HG02678 (cell line): ENCODE measurements around the gene UBE3D.

Source experiments
- ATAC-seq: cut with Tn5 transposase; IDR thresholded peaks from one replicate; pipeline ENCODE4 v1.9.1; 2021; ENCODE audit warnings: mild to moderate bottlenecking, moderate library complexity; ENCODE audit not compliant: unreplicated experiment

UBE3D gene

DNA sequence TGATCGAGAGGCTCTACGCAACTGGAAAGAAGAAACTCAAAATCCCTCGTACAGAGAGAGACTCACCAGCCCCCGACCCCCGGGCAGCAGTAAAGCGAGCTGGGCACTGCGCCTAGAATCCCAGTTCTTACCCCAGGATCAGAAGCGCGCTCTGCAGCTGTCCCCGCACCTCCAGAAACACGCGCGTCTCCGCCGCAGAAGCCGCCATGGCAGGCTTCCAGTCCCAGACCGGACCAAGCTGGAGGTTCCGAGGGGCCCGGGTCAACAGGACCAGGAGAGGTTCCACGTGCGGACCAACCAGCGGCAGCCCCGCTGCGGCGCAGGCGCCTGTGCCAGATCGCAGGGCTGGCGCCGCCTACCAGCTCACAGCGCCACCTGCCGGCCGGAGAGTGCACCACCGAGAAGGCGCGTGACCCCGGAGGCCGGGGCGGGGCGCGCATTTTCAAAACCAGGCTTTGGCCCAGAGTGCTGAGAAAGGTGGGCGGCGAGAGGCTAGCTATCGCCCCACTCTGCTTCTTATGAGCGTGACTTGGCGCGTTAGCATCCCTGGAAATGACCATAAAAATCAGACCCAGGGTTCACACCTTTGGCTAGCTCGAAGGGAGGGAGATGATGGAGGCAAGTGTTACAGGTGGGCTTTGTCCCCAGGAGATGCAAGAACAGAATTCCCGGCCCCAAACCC lies at the start of gene UBE3D:
Gene UBE3D (minus strand): TSS at position 331 of the 682 bp plus-strand sequence. CDS start 123 bp downstream, at position 208.
- ATAC-seq = peak; percentile 66

DNA sequence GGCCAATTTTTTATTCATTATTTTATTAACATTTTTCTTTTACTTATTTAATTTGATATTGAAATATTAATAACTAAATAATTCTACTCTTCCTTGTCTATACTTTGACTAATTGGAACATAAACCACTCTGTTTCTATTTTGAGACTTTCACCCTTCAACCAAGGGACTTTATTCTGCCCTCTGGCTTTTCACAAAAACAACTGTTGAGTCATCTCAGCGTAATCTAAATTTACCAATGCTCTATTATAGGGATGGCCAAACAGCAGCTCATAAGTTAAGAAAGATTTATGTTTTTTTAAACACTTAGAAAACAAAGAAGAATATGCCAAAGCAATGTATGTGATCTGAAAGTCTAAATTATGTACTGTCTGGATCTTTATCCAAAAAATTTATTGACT lies 48.5 kb upstream of the UBE3D start:
- ATAC-seq = no peak

DNA sequence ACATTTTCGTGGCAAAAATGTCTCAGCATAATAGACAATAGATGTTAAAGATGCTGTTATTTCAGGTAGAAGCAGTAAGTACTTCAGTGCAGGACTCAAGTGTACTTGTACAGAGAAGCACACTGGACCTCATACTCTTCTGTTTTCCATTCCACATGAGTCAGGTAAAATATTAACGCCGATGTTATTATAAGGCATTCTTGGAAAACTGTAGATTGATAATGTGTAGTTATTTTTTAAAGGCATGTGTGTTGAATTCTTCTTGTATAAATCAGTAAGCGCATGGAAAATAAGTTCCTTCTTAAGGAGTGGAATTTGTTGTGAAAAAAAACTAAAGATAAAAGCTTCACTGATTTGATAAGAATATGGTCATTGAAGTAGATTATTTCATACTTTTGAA lies 47.6 kb upstream of the UBE3D start:
- no peak for ATAC-seq

DNA sequence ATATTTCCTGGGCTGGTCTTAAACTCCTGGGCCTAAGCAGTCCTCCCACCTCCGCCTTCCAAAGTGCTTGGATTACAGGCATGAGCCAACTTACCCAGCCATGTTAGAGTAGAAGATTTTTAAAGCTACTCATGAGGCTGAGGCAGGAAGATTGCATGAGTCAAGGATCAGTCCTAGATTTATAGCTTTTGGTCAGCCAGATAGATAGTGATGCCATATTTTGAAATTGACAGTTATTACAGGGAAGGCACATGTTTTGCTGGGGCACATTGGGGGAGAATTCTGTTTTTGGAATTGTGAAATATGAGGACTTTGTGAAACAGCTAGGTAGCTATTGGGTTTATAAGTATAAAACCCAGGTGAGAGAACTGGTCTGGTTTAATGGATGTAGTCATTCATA lies 42.7 kb upstream of the UBE3D start:
- ATAC-seq = no peak

- no peak for ATAC-seq
Measured at GRCh38 chr6:83098589-83098988, 32.9 kb upstream of the UBE3D start.

GRCh38 chr6:83097675-83098074 lies 32.0 kb upstream of the UBE3D start:
- ATAC-seq = no peak

DNA sequence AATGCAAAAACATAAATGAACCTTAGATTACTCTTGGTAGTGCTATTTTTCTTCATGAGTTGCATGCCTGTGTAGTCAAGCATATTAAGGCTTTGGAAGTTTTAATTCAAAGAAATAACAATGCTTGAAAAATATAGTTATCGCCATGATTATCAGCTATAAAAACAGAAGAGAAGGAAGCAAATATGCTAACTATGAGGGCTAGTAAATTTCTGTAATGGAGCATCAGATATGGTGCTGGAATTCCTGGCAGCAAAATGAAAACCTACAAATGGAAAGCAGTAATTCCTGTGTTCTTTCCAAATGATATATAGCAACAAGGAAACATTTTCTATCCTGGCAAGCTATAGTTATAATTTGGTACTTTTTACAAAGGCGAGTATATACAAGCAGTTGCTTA lies 31.6 kb upstream of the UBE3D start:
- no peak for ATAC-seq

- ATAC-seq = no peak
Measured at GRCh38 chr6:83096791-83097190, 31.1 kb upstream of the UBE3D start.

- no peak for ATAC-seq
Measured at GRCh38 chr6:83092756-83093399, 27.2 kb upstream of the UBE3D start.

- peak; percentile 100 for ATAC-seq
Measured at GRCh38 chr6:83086751-83087150, 21.1 kb upstream of the UBE3D start.

GRCh38 chr6:83083476-83083875 lies 17.8 kb upstream of the UBE3D start:
- no peak for ATAC-seq

DNA sequence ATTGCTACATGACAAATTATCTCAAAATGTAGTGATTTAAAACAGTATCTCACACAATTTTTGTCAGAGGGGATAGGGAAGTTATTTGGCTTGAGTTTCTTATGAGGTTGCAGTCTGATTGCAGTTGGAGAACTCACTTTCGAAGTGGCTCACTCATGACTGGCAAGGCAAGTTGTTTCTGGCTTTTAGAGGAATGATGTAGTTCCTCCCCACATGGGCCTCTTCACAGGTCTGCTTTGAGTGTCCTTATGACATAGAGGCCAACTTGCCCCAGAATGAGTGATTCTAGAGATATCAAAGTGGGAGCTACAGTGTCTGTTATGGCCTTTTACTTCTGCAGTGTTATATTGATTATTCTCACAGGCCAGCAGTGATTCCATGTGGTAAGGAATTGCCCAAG lies 8.0 kb upstream of the UBE3D start:
- ATAC-seq = no peak

GRCh38 chr6:83072726-83073125 lies 7.1 kb upstream of the UBE3D start:
- ATAC-seq = no peak

- ATAC-seq = no peak
Measured at GRCh38 chr6:83071707-83072106, 6.1 kb upstream of the UBE3D start.

DNA sequence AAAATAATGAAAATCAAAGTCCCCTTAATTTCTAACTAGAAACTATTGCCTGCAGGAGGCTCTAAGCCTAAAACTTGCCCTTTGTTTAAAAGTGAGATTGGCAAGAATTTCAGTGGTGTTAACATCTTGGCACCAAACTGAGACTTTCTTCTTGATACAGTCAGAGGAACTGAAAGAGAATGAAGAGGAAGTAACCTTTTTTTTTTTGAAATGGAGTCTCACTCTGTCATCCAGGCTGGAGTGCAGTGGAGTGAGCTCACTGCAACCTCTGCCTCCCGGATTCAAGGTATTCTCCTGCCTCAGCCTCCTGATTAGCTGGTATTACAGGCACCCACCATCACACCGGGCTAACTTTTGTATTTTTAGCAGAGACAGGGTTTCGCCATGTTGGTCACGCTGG lies 5.4 kb upstream of the UBE3D start:
- ATAC-seq = peak; percentile 47

DNA sequence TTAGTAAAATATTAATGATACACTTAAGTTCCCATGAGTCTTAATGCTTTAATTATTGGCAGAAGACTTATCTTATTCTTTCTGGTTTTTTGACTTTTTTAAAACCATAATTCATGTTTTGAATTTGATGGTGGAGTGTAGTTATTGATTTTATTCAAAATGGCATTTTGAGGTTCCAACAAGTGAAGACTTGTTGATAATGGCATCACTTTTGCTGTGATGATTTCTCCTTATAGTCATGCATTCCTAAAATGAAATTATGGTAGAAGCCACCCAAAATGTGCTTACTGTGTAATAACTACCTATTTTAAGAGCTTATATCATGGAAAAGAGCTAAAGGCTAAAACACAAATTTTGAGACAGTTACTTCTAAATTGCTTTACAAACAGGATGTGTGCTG lies 4.0 kb upstream of the UBE3D start:
- ATAC-seq = no peak

DNA sequence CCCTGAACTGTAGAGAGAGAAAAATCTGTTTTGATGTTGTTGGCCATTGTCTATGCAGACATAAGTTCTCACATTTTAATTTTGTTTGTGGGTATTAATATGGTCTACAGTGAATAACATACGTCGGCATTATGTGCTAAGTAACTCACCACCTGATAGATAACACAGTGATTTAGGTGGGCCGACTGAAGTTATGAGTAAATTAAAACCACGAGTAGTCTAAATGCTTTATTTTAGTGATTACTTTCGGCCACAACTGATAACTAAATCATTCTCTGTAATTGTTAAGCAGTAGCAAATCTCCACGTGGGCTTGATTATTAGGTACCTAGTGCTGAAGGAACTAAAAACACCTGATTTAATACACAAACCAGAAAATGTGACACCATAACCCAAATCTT lies 3.0 kb upstream of the UBE3D start:
- ATAC-seq = no peak

DNA sequence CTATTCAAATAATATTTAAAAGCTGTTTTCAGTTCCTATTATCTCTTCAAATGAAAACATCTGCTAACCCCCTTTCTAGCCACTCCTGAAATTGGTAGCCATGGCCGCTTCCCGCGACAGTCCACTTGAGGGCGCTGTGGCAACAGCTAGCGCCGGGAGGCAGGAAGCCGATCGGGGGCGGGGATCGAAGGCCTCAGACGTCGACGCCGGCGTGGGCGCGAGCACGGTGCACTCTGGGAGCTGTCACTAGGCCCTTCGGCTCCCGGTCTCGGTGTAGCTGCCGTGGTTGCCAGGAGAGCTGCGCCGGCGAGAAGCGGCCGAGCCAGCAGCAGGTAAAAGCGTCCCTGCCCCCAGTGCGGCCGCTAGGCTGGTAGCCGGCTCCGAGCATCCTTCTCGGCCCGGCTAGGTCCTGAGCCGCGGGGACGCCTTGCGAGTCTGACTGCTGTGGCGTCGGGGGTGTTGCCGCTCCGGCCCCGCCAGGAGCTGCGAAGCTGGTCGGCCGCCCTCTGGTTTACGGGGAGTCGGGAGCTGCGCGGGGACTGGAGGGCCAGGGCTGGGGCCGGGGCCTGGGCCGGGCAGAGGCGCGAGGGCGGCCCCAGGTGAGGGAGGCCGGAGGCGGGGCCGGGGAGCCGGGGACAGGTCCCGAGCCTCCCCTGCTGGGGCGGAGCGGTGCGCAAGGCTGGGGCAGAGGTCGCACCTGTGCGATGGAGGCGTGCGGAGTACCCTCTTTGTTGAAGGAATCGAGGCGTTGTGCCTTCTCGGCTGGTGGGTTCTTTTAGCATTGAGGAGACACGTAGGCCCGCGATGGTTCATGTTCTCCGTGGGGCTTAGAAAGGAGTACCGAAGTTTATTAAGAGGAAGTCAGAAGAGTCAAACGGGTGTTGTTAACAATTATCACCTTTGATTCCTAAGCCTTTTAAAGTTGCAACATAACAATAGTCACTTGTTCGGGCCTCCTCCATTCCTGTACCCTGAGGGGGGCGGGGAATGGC lies 2.1 kb upstream of the UBE3D start, which contains the start of gene DOP1A:
Gene DOP1A (plus strand): TSS at position 224 of the 992 bp plus-strand sequence. CDS start 29,307 bp downstream, outside the sequence.
- ATAC-seq = peak; percentile 78

GRCh38 chr6:83062225-83062624 lies 3.4 kb downstream of the UBE3D start:
- ATAC-seq = no peak

DNA sequence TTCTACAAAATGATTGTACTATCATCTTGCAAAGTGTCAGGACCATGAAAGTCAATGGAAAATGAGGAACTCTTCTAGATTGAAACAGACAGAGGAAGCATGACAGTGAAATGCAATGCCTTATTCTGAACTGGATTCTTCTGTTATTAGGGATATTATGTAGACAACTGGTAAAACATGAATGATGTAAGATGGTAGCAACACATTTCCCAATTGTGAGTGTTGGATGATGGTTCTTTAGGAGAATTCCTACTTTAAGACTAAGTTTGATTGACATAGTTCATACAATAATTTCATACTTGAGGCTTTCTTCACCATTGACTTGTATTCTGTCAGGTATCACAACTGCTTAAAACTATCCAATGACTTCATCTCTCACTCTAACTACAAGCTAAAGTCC lies 4.5 kb downstream of the UBE3D start:
- ATAC-seq = no peak

- ATAC-seq = peak; percentile 92
Measured at GRCh38 chr6:83057705-83058321, 7.8 kb downstream of the UBE3D start.
